Medulla oblongata (tissue), 1 donor: ENCODE results near the gene ZNF189.

Experiments
- DNase-seq: peaks from one replicate; pipeline ENCODE4 v3.0.0-alpha.2; 2015; ENCODE audit errors: extremely low spot score

ZNF189 gene

GRCh38 chr9:101449071-101449721 is 50.5 kb downstream of the ZNF189 start:
- DNase-seq = peak; percentile 71

- DNase-seq = no peak
These were observed 52.3 kb downstream of the ZNF189 start for GRCh38 chr9:101450931-101451330.

GRCh38 chr9:101451498-101451897 is 52.8 kb downstream of the ZNF189 start:
- no peak for DNase-seq

GRCh38 chr9:101453776-101454570 is 55.3 kb downstream of the ZNF189 start:
- no peak for DNase-seq

GRCh38 chr9:101455656-101456240 is 57.1 kb downstream of the ZNF189 start:
- DNase-seq = no peak

- DNase-seq = no peak
These were observed 58.4 kb downstream of the ZNF189 start for GRCh38 chr9:101457003-101457402.

- DNase-seq = peak; percentile 93
These were observed 60.4 kb downstream of the ZNF189 start for GRCh38 chr9:101458963-101459631.
